ENCODE data around the gene CPAMD8. TPM values are rescaled to one million over a fixed set of nuclear protein-coding genes. Genes with fewer than 3 reads are reported as not detected.
"Not testable (repeated sequence)": the region's sequence is repeated elsewhere in the genome, so short reads cannot be mapped to it uniquely, and the experiment has no call there.

Gene CPAMD8
- total RNA-seq, 3 donors from 2014 or later = 2.3 to 5.8 (median 3.1) TPM

GRCh38 chr19:16942583-16942982, 84.0 kb downstream of the CPAMD8 start:
- H3K36me3 ChIP-seq (ENCODE audit: low read depth) = no peaks in the 10 kb centered on the region
- TF ChIP-seq CTCF (IDR thresholded peaks at IDR 0.05) = no peak
- H3K4me1 ChIP-seq (ENCODE audit: low read depth) = no peaks in the 10 kb centered on the region
- no peak overlapping the region for H3K4me3 ChIP-seq
- H3K9me3 ChIP-seq = no peaks in the 10 kb centered on the region
- ATAC-seq (no peak), DNase-seq (no peak)
- intact Hi-C loops (cut with DNase I, micrococcal nuclease) = no loop called here

- TF ChIP-seq CTCF (IDR thresholded peaks at IDR 0.05) = no peak
- ATAC-seq (no peak), DNase-seq (no peak)
- no peaks in the 10 kb centered on the region for H3K36me3 ChIP-seq (ENCODE audit: low read depth)
- intact Hi-C loops (cut with DNase I, micrococcal nuclease) = no loop called here
- H3K9me3 ChIP-seq = no peaks in the 10 kb centered on the region
- H3K4me1 ChIP-seq (ENCODE audit: low read depth) = no peaks in the 10 kb centered on the region
- no peak overlapping the region for H3K4me3 ChIP-seq
Measured at GRCh38 chr19:16940626-16941025, 86.0 kb downstream of the CPAMD8 start.

GRCh38 chr19:16940063-16940462, 86.5 kb downstream of the CPAMD8 start:
- H3K4me3 ChIP-seq; H3K4me1 ChIP-seq (ENCODE audit: low read depth); intact Hi-C loops (cut with DNase I, micrococcal nuclease); ATAC-seq; H3K9me3 ChIP-seq; DNase-seq; H3K36me3 ChIP-seq (ENCODE audit: low read depth): not testable (repeated sequence)

GRCh38 chr19:16938211-16938610, 88.4 kb downstream of the CPAMD8 start:
- no peak overlapping the region for H3K4me3 ChIP-seq
- ATAC-seq (no peak), DNase-seq (no peak)
- intact Hi-C loops (cut with DNase I, micrococcal nuclease) = no loop called here
- no peak for TF ChIP-seq CTCF (IDR thresholded peaks at IDR 0.05)
- H3K36me3 ChIP-seq (ENCODE audit: low read depth) = no peaks in the 10 kb centered on the region
- H3K4me1 ChIP-seq (ENCODE audit: low read depth) = no peaks in the 10 kb centered on the region
- H3K9me3 ChIP-seq = peaks cover 10% of the 10 kb centered on the region

GRCh38 chr19:16937796-16938195, 88.8 kb downstream of the CPAMD8 start:
- DNase-seq; ATAC-seq; H3K36me3 ChIP-seq (ENCODE audit: low read depth); H3K4me1 ChIP-seq (ENCODE audit: low read depth); H3K4me3 ChIP-seq; H3K9me3 ChIP-seq; intact Hi-C loops (cut with DNase I, micrococcal nuclease): not testable (repeated sequence)

- no peak for DNase-seq
- TF ChIP-seq CTCF (IDR thresholded peaks at IDR 0.05) = no peak
- intact Hi-C loops (cut with DNase I, micrococcal nuclease) = no loop called here
- Histone ChIP-seq H3K4me1 (ENCODE audit: low read depth) (no peaks in the 10 kb centered on the region), H3K4me3 (no peak overlapping the region), H3K36me3 (ENCODE audit: low read depth) (no peaks in the 10 kb centered on the region), H3K9me3 (peaks cover 10% of the 10 kb centered on the region)
- ATAC-seq = no peak
Measured at GRCh38 chr19:16936901-16937300, 89.7 kb downstream of the CPAMD8 start.

- no peak for ATAC-seq
- intact Hi-C loops (cut with DNase I, micrococcal nuclease) = no loop called here
- no peak for TF ChIP-seq CTCF (IDR thresholded peaks at IDR 0.05)
- no peak overlapping the region for H3K4me3 ChIP-seq
- H3K36me3 ChIP-seq (ENCODE audit: low read depth) = no peaks in the 10 kb centered on the region
- DNase-seq = no peak
- peaks cover 10% of the 10 kb centered on the region for H3K9me3 ChIP-seq
- no peaks in the 10 kb centered on the region for H3K4me1 ChIP-seq (ENCODE audit: low read depth)
Measured at GRCh38 chr19:16934489-16934888, 92.1 kb downstream of the CPAMD8 start.

All from mucosa of descending colon (tissue), 3 donors.